Upper lobe of left lung (tissue), 4 donors: ENCODE measurements around the gene PLK3.

Source experiments
- CTCF ChIP-seq, 6 experiments: fragments of 450-650 bp in 4 of 6; fragments of 200-600 bp in 2 of 6; sonication (generic) in 2 of 6; IDR thresholded peaks; one replicate each; pipeline ENCODE4 v1.5.1; 2016 to 2019; ENCODE audit warnings: antibody characterized with exemption in 6 of 6
- POLR2A ChIP-seq, 4 donors: fragments of 450-650 bp; IDR thresholded peaks; one replicate each; pipeline ENCODE4 v1.5.1; 2016 to 2017; ENCODE audit warnings: antibody characterized with exemption in 4 of 4, mild to moderate bottlenecking in 2 of 4

- TF ChIP-seq CTCF (IDR thresholded peaks at IDR 0.05) (peak in 1 of 6 experiments; percentile 8), POLR2A (IDR thresholded peaks at IDR 0.05) (no peak)
Measured at GRCh38 chr1:44806025-44806703, 6.0 kb downstream of the PLK3 start.
